HG02610 (cell line): ENCODE results near the gene AADACL4.
A peak's percentile ranks its signal among the peaks of the same experiment; 100 is the strongest.

Source experiments
- ATAC-seq: cut with Tn5 transposase; IDR thresholded peaks from one replicate; pipeline ENCODE4 v1.9.1; 2021; ENCODE audit warnings: mild to moderate bottlenecking, moderate library complexity; ENCODE audit not compliant: unreplicated experiment

AADACL4 gene

GRCh38 chr1:12610941-12611340 is 32.9 kb upstream of the AADACL4 start:
- ATAC-seq = no peak

GRCh38 chr1:12613180-12613579 is 30.7 kb upstream of the AADACL4 start:
- ATAC-seq = no peak

GRCh38 chr1:12614402-12615158 is 29.3 kb upstream of the AADACL4 start:
- no peak for ATAC-seq

- ATAC-seq = no peak
These were observed 28.6 kb upstream of the AADACL4 start for GRCh38 chr1:12615159-12615864.

- no peak for ATAC-seq
These were observed 27.8 kb upstream of the AADACL4 start for GRCh38 chr1:12615865-12616708.

- no peak for ATAC-seq
These were observed 27.0 kb upstream of the AADACL4 start for GRCh38 chr1:12616709-12617373.

- no peak for ATAC-seq
These were observed 26.4 kb upstream of the AADACL4 start for GRCh38 chr1:12617511-12617900.

- ATAC-seq = peak; percentile 35
These were observed 25.8 kb upstream of the AADACL4 start, which contains the start of gene DHRS3 for GRCh38 chr1:12617901-12618660. Gene DHRS3 (minus strand): TSS chr1:12618210. CDS start chr1:12617348, 862 bp downstream.

- no peak for ATAC-seq
These were observed 25.3 kb upstream of the AADACL4 start for GRCh38 chr1:12618661-12618964.

GRCh38 chr1:12618965-12619791 is 24.7 kb upstream of the AADACL4 start:
- ATAC-seq = no peak

GRCh38 chr1:12619792-12620487 is 23.9 kb upstream of the AADACL4 start:
- peak; percentile 42 for ATAC-seq

GRCh38 chr1:12620488-12620865 is 23.4 kb upstream of the AADACL4 start:
- no peak for ATAC-seq

GRCh38 chr1:12620931-12621330 is 23.0 kb upstream of the AADACL4 start:
- no peak for ATAC-seq

- ATAC-seq = no peak
These were observed 22.2 kb upstream of the AADACL4 start for GRCh38 chr1:12621346-12622335.

GRCh38 chr1:12622506-12622905 is 21.4 kb upstream of the AADACL4 start:
- no peak for ATAC-seq

- ATAC-seq = no peak
These were observed 18.6 kb upstream of the AADACL4 start for GRCh38 chr1:12625276-12625675.

- no peak for ATAC-seq
These were observed 17.0 kb upstream of the AADACL4 start for GRCh38 chr1:12626888-12627287.

- no peak for ATAC-seq
These were observed 16.6 kb upstream of the AADACL4 start for GRCh38 chr1:12627296-12627695.
